ENCODE data around the gene SLC41A2. TPM values are rescaled to one million over a fixed set of nuclear protein-coding genes. Genes with fewer than 3 reads are reported as not detected.

The SLC41A2 gene
- polyA plus RNA-seq, 1 experiment: 1.2 TPM

- no peak for DNase-seq (ENCODE audit: low read depth)
- no peak for TF ChIP-seq CTCF (IDR thresholded peaks at IDR 0.05; ENCODE audit: insufficient read depth, low read depth, low read length)
- ChIA-PET CTCF (interaction anchor here (3.3 kb wide), 1 partner anchor 11 kb away, joined by 18 read pairs; the partner anchor contains the start of gene SLC41A2), POLR2A (no interaction called here)
- Histone ChIP-seq H3K36me3 (ENCODE audit: control insufficient read depth, insufficient read depth, low read length) (no peaks in the 10 kb centered on the region), H3K4me3 (ENCODE audit: low read depth, low read length) (no peak overlapping the region), H3K27me3 (ENCODE audit: control insufficient read depth, insufficient read depth, low read length) (peaks cover 6% of the 10 kb centered on the region; the same call in 1 of the 2 replicates)
Measured at GRCh38 chr12:104969343-104969742, 11.3 kb upstream of the SLC41A2 start.

DNA sequence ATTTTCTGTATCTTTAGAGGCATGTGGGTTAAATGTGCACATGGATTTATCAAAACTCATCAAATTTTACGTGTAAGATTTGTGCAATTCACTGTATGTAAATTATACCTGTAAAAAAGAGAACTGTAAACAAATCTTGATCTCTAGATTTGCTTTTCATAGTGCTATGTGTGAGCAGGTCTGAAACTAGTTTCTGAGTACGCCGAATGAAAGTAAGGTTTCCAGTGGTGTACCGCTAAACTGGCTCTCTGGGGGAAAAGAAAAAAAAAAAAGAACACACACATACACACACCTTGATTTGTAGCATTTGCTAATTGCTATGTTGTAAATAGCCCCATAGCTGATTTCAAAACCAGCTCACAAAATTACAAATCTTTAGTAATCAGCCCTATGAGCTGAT, 8.6 kb upstream of the SLC41A2 start:
- ChIA-PET CTCF (interaction anchor here (3.3 kb wide), 1 partner anchor 9 kb away, joined by 18 read pairs; the partner anchor contains the start of gene SLC41A2), POLR2A (no interaction called here)
- TF ChIP-seq CTCF (IDR thresholded peaks at IDR 0.05; ENCODE audit: insufficient read depth, low read depth, low read length): no peak
- H3K36me3 ChIP-seq (ENCODE audit: control insufficient read depth, insufficient read depth, low read length): no peaks in the 10 kb centered on the region
- DNase-seq (ENCODE audit: low read depth): no peak
- H3K4me3 ChIP-seq (ENCODE audit: low read depth, low read length): no peak overlapping the region
- peaks cover 7% of the 10 kb centered on the region; the same call in 1 of the 2 replicates for H3K27me3 ChIP-seq (ENCODE audit: control insufficient read depth, insufficient read depth, low read length)

DNA sequence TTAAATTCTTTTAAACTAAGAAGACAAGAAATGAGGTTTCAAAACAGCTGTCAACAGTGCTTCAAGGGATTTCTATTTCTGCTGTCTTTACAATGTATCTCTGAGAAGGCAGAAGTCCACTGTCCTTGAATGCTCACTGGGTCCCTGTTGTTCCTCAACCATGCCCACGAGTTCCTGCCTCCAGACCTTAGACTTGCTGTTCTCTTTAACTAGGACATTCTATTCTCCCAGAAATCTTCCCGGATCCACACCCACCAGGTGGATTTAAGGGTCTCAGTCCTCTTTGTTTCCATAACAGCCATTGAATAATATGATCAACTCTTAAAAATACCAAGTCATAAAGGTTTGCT, 6.7 kb upstream of the SLC41A2 start:
- Histone ChIP-seq H3K36me3 (ENCODE audit: control insufficient read depth, insufficient read depth, low read length) (no peaks in the 10 kb centered on the region), H3K4me3 (ENCODE audit: low read depth, low read length) (no peak overlapping the region), H3K27me3 (ENCODE audit: control insufficient read depth, insufficient read depth, low read length) (peaks cover 7% of the 10 kb centered on the region; the same call in 1 of the 2 replicates)
- ChIA-PET POLR2A (no interaction called here), CTCF (interaction anchor here (1.0 to 1.4 kb wide), 2 partner anchors 16 to 22 kb away, joined by 3 to 5 read pairs; no protein-coding TSS in a partner anchor)
- no peak for TF ChIP-seq CTCF (IDR thresholded peaks at IDR 0.05; ENCODE audit: insufficient read depth, low read depth, low read length)
- DNase-seq (ENCODE audit: low read depth): no peak

DNA sequence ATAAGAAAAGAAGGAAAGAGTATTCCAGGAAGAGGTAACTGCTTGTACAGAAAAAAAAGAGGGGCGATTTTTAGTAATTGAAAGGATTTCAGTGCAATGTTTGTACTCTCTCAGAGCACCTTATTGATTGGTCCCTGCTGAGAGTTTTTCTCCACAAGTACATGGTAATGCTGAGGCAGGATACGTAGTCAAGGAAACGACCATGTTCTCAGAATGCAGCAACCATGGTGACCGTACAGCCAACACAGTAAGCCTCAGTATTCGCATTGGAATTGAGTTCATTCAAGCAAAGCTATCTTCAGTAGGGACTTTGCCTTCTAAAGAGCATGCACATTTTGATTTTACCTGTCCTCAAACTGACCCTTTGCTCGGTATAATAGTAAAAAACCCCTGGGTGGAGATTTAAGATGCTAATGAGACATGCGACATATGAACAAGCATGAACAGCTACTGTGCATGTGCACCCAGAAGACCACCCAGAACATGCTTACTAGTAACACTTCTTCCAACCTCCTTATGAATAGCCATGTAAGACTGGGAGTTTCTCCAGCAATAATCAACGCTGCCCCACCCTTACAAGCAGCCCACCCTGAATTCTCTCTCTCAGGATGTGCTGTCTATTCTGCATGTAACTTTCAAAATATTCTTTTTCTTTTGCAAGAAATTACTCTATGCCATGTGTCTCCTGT, 6.2 kb upstream of the SLC41A2 start:
- H3K36me3 ChIP-seq (ENCODE audit: control insufficient read depth, insufficient read depth, low read length): no peaks in the 10 kb centered on the region
- POLR2A ChIA-PET: no interaction called here
- peaks cover 7% of the 10 kb centered on the region; the same call in 1 of the 2 replicates for H3K27me3 ChIP-seq (ENCODE audit: control insufficient read depth, insufficient read depth, low read length)
- H3K4me3 ChIP-seq (ENCODE audit: low read depth, low read length): no peak overlapping the region
- CTCF ChIA-PET: interaction anchor here (1.0 to 1.4 kb wide), 2 partner anchors 17 to 22 kb away, joined by 3 to 5 read pairs; no protein-coding TSS in a partner anchor
- no peak for DNase-seq (ENCODE audit: low read depth)
- TF ChIP-seq CTCF (IDR thresholded peaks at IDR 0.05; ENCODE audit: insufficient read depth, low read depth, low read length): no peak

- DNase-seq (ENCODE audit: low read depth): no peak
- H3K4me3 ChIP-seq (ENCODE audit: low read depth, low read length): no peak overlapping the region
- CTCF ChIA-PET: no interaction called here
- H3K36me3 ChIP-seq (ENCODE audit: control insufficient read depth, insufficient read depth, low read length): no peaks in the 10 kb centered on the region
- H3K27me3 ChIP-seq (ENCODE audit: control insufficient read depth, insufficient read depth, low read length): peaks cover 7% of the 10 kb centered on the region; the same call in 1 of the 2 replicates
- POLR2A ChIA-PET: no interaction called here
- no peak for TF ChIP-seq CTCF (IDR thresholded peaks at IDR 0.05; ENCODE audit: insufficient read depth, low read depth, low read length)
Measured at GRCh38 chr12:104963757-104964156, 5.7 kb upstream of the SLC41A2 start.

Measured in BJ (cell line).